ENCODE measurements around the gene ANGPTL2.

ANGPTL2 gene

GRCh38 chr9:127074561-127075548, 47.6 kb downstream of the ANGPTL2 start:
- no peak for DNase-seq

GRCh38 chr9:127067603-127068220, 54.7 kb downstream of the ANGPTL2 start:
- no peak for DNase-seq

DNA sequence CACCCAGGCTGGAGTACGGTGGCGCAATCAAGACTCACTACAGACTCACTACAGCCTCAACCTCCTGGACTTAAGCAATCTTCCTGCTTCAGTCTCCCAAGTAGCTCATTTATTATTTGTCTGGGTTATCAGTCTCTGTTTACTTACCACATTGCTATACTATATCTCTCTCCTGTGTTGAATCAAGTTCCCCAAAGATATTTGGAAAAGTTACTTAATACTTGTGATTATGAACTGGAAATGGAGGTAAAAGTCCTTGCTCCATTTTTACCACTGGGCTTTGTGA, 55.6 kb downstream of the ANGPTL2 start:
- no peak for DNase-seq

DNA sequence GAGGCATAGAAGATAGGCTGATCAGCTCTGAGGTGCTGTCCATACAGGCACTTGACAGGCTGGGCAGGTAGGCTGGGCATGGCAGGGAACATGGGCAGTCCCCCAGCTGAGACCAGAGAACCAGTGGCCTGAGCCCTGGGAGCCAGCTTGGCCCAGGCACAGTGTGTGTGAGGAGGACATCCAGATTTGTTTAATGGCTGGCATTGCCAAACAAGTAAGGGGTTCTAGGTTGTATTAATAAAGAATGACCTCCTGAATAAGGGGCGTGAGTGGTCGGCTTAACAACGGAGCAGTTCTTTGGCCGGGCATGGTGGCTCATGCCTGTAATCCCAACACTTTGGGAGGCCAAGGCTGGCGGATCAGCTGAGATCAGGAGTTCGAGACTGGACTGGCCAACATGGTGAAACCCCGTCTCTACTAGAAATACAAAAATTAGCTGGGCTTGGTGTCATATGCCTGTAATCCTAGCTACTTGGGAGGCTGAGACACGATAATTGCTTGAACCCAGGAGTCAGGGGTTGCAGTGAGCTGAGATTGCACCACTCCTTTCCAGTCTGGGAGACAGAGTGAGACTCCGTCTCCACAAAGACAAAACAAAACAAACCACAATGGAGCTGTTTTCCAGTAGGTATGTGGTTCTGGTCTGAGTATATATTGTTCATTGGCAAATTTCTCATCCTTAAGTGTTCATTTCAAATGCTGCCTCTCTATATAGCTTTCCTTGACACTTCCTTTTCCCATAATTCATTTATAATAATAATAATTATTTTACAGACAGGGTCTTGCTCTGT, 56.2 kb downstream of the ANGPTL2 start:
- DNase-seq = no peak

GRCh38 chr9:127065592-127065991, 56.8 kb downstream of the ANGPTL2 start:
- no peak for DNase-seq

- no peak for DNase-seq
Measured at GRCh38 chr9:127064335-127064734, 58.1 kb downstream of the ANGPTL2 start.

- DNase-seq = no peak
Measured at GRCh38 chr9:127061411-127061810, 61.0 kb downstream of the ANGPTL2 start.

DNA sequence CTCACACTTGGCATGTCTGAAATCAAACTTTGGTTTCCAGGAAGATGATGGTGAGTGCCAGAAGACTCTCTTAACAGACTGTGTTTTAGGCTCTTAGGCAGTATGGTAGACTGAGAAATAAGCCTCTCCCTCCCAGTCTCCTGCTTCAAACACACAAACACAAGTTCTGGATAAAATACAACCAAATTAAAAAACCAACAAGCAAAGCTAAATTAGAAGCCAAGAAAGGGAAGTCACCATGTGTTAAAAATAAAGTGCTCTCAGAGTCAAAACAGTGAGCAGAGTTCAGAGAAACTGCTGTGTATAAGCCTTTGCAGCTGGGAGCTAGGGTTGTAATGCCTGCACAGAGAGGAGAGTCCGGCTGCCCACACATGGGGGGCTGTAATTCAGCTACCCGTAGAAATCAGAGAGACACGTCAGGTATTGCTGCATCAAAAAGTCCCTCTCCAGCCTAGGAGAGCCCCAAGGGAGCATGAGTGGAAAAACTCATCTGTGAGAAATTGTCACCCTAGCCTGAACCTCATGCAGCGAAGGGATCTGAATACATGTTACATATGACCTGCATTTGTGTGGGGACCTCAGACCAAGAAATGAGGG, 62.6 kb downstream of the ANGPTL2 start:
- no peak for DNase-seq

DNA sequence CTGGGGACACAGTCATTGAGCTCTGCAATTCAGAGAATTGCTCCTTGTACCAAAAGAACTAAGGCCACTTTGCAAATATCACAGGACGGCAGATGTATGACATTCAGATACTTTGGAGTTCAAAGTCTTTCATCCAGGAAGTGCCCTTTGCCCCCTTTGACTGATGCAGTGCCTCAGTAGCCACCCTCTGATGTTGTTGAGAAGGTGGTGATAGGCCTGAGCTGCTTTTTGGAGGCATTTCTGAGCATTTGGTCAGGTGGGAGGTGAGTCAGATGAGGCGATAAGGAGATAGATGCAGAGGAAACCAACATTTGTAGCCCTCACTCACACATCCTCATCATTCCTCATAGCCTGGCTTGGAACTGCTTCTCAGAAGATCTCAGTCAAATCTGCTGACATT, 63.4 kb downstream of the ANGPTL2 start:
- no peak for DNase-seq

DNA sequence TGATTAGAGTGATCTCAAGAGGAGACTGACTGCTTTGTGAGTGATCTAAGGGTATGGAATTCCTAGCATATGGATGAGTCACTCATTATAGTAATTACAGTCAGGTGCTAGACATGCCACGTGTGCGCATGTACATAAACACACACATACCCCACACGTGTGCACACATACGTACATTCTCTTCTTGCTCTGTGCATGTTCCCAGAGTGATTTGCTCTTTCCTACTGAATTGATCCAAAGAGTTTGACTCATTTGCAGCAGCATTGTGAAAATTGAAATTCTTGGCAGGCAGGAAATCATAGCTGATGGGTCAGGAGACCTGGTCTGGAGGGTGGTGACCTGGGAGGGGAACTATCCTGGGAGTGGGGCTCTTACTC, 63.8 kb downstream of the ANGPTL2 start:
- no peak for DNase-seq

GRCh38 chr9:127058011-127058644, 64.3 kb downstream of the ANGPTL2 start:
- no peak for DNase-seq

DNA sequence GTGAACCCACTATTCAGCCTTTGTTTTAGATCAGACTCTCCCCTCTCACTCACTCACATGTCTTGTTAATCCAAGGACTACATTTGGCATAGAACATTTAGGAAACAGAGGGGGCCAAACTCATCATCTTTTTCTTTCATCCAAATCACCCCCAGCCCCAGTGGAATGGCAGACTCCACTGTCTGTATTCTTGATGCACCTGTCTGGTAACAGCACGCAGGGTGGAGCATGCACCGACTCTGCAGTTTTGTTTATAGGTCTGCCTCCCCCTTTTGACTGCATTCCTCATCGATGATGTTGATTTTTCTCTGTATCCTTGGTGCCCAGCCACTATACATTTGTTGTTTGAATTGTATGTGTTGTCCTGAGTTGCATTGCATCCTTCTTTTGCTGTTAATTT, 66.0 kb downstream of the ANGPTL2 start:
- no peak for DNase-seq

DNA sequence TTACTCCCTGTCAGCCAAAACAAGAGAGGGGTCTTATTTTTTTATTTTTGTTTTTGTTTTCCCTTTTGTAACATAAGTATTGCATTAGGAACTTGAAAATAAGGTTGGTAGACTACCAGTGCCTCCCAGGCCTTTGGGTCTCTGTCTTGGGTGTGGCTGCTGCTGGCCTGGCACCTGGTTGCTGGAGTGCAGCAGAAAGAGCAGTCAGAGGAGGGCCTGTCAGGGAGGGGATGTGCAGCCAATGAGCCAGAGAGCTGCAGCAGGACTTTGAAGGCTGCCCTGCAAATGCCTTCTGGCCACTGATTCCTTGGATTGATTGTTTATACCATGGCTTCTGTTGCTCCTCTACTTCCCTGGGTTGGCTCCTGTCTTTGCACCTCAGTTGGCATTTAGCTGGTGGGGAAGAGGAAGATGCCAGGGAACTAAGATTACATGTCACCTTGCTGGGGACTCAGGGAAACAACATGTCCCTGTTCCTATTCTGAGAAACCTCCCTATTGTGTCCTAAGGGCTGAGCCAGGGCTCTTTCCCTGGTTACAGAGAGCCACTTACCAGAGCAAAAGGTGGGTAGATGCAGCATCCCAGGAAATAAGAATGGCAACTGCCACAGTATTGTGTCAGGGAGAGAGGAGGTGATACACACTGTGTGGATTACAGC, 66.6 kb downstream of the ANGPTL2 start:
- DNase-seq = no peak

- DNase-seq = no peak
Measured at GRCh38 chr9:127053960-127054359, 68.5 kb downstream of the ANGPTL2 start.

GRCh38 chr9:127053057-127053821, 69.2 kb downstream of the ANGPTL2 start:
- no peak for DNase-seq

DNA sequence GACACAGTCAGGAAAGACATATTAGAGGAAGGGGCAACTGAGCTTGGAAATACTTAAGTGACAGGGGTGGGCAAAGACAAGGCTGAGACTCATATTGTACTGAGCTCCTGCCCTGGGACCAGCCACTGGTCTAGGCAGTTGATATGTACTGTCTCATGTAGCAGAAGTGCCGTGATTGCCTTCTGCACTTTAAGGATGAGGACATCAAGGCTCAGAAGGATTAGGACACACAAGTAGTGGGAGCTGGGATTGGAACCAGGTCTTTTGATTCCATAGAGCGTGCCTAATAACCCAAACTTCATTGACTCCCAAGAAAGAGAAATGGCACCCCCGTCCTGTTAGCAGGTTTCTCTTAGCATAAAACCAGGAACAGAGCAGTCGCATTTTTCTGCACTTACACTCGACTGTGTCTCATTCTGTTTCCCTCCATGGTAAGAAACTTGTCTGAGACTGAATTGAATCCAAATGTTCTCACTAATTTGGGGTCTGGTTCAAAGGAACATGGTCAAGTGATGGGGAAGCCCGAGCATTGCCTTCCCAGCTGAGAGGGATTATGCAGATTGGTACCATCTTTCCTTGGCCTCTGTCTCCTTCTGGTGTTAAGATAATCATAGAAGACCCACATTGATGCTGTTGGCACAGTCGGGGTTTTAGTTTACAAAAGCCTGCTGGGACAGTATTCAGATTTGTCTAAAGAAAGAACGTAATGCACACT, 70.4 kb downstream of the ANGPTL2 start:
- DNase-seq = no peak

- no peak for DNase-seq
Measured at GRCh38 chr9:127050591-127051001, 71.8 kb downstream of the ANGPTL2 start.

DNA sequence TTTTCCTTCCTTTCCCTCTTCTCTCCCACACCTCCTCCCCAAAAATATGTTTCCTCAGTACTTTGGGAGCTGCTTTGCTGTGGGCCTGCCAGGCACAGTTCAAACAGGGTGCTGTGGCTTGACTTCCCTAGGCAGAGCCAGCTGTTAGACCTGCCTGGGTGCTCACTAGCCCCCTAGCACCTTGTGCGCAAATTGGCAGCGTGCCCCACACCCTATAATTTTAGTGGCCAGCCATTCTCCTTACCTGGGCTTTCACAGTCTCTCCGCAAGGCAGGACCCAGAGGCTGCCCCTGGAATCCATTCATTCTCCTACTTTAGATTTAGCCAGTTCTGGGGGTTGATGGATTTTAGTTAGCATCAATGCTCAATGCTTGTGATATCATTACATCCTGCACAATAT, 72.3 kb downstream of the ANGPTL2 start:
- DNase-seq = no peak

- DNase-seq = no peak
Measured at GRCh38 chr9:127049581-127049980, 72.9 kb downstream of the ANGPTL2 start.

GRCh38 chr9:127049044-127049443, 73.4 kb downstream of the ANGPTL2 start:
- DNase-seq = no peak

- DNase-seq = no peak
Measured at GRCh38 chr9:127047971-127048370, 74.5 kb downstream of the ANGPTL2 start.

All from hematopoietic multipotent progenitor cell treated with erythropoietin and hydrocortisone succinate and interleukin-3 and kit ligand, for 8 days (in vitro differentiated cells).